H1 (cell line): Measurements from ENCODE around the gene LNPK. TPM values are rescaled to one million over a fixed set of nuclear protein-coding genes. Genes with fewer than 3 reads are reported as not detected.

Experiments used
- CTCF ChIA-PET: fragments of 300-600 bp; sonication (Branson Sonifier 250); formaldehyde crosslinking; loops from one replicate; lab custom pipeline; 2021; ENCODE audit not compliant: partially characterized antibody; lab: Charles Lee
- POLR2A ChIA-PET: fragments of 300-600 bp; sonication (Branson Sonifier 250); formaldehyde crosslinking; loops from one replicate; lab custom pipeline; 2021; ENCODE audit warnings: inconsistent platforms; ENCODE audit not compliant: partially characterized antibody; lab: Charles Lee
- DNase-seq, 2 experiments: peaks; one replicate each; pipeline versions ENCODE4 v3.0.0 to v3.0.0-alpha.2; 2010 to 2022; ENCODE audit warnings: low spot score in 2 of 2, low read depth in 1 of 2, mixed read lengths in 1 of 2
- FAIRE-seq: peaks from 2 replicates; lab custom pipeline; 2011; peaks lifted over from hg19 to GRCh38; lab: Jason Lieb, UNC
- H2AFZ ChIP-seq: 2 replicates; pipeline ENCODE4 v1.8.1; 2012; ENCODE audit warnings: low read length, inconsistent platforms
- H2AK5ac ChIP-seq: 2 replicates; pipeline ENCODE4 v1.6.1; 2013; ENCODE audit warnings: low read depth, low read length
- H2BK120ac ChIP-seq: replicated peaks from 2 replicates; pipeline ENCODE3; 2013; ENCODE audit warnings: low read depth, low read length, inconsistent platforms
- H2BK12ac ChIP-seq: 2 replicates; pipeline ENCODE4 v1.6.1; 2013; ENCODE audit warnings: low read depth, low read length
- H2BK15ac ChIP-seq: 2 replicates; pipeline ENCODE4 v1.6.1; 2013; ENCODE audit warnings: low read length
- H2BK20ac ChIP-seq: 2 replicates; pipeline ENCODE4 v1.6.1; 2013; ENCODE audit warnings: low read length
- H2BK5ac ChIP-seq: 2 replicates; pipeline ENCODE4 v1.6.1; 2013; ENCODE audit warnings: low read depth, low read length
- H3K14ac ChIP-seq: 2 replicates; pipeline ENCODE4 v1.6.1; 2013; ENCODE audit warnings: inconsistent platforms; ENCODE audit not compliant: insufficient read length
- H3K18ac ChIP-seq: 2 replicates; pipeline ENCODE4 v1.6.1; 2013; ENCODE audit warnings: low read length; ENCODE audit errors: extremely low read depth
- H3K23ac ChIP-seq: 2 replicates; pipeline ENCODE4 v1.6.1; 2013; ENCODE audit warnings: inconsistent platforms; ENCODE audit not compliant: insufficient read length
- H3K23me2 ChIP-seq: 2 replicates; pipeline ENCODE4 v1.6.1; 2013; ENCODE audit warnings: low read depth, low read length
- H3K27ac ChIP-seq: 2 replicates; pipeline ENCODE4 v1.6.1; 2011; ENCODE audit warnings: low read depth, low read length, inconsistent platforms
- H3K27me3 ChIP-seq, 4 experiments: replicated peaks in 1 of 4; 1 replicate in 1 of 4; 2 replicates in 3 of 4; pipeline versions ENCODE4 v1.6.1 to v1.8.1; 2011 to 2013; ENCODE audit warnings: low read length in 3 of 4, mild to moderate bottlenecking in 3 of 4, inconsistent platforms in 2 of 4, mixed read lengths in 2 of 4, moderate library complexity in 1 of 4; ENCODE audit not compliant: control insufficient read depth in 3 of 4, insufficient read depth in 3 of 4; ENCODE audit errors: extremely low read depth in 1 of 4
- H3K36me3 ChIP-seq, 4 experiments: 2 replicates each; pipeline versions ENCODE4 v1.6.1 to v1.8.1; 2011 to 2013; ENCODE audit warnings: mild to moderate bottlenecking in 4 of 4, low read length in 3 of 4, moderate library complexity in 2 of 4, control low read depth in 1 of 4, inconsistent platforms in 1 of 4; ENCODE audit not compliant: insufficient read depth in 4 of 4, control insufficient read depth in 2 of 4
- H3K4ac ChIP-seq: replicated peaks from 2 replicates; pipeline ENCODE3; 2013; ENCODE audit warnings: low read length, low read depth, mixed read lengths, inconsistent platforms; ENCODE audit not compliant: insufficient read length
- H3K4me1 ChIP-seq, 4 experiments: replicated peaks in 1 of 4; 1 replicate in 1 of 4; 2 replicates in 3 of 4; pipeline versions ENCODE4 v1.6.1 to v1.8.1; 2011 to 2013; ENCODE audit warnings: low read length in 3 of 4, inconsistent platforms in 2 of 4, mixed read lengths in 1 of 4; ENCODE audit not compliant: insufficient read depth in 4 of 4, control insufficient read depth in 3 of 4
- H3K4me2 ChIP-seq, 2 experiments: 2 replicates each; pipeline versions ENCODE4 v1.6.1 to v1.8.1; 2011 to 2013; ENCODE audit warnings: low read depth in 2 of 2, low read length in 2 of 2, control low read depth in 1 of 2, inconsistent platforms in 1 of 2, mild to moderate bottlenecking in 1 of 2; ENCODE audit not compliant: insufficient read depth in 1 of 2
- H3K4me3 ChIP-seq, 4 experiments: fragments of 200-600, 300-600 bp in 1 of 4; sonication (generic), shearing (Covaris generic), sonication (Bioruptor Twin) in 1 of 4; 2 replicates each; pipeline versions ENCODE4 v1.5.1 to v1.8.1; 2011 to 2016; ENCODE audit warnings: low read length in 4 of 4, low read depth in 3 of 4, control low read depth in 2 of 4, inconsistent platforms in 2 of 4, mild to moderate bottlenecking in 2 of 4, mixed read lengths in 1 of 4, moderate library complexity in 1 of 4; ENCODE audit not compliant: insufficient read depth in 2 of 4; ENCODE audit errors: extremely low read depth in 1 of 4
- H3K56ac ChIP-seq: replicated peaks from 2 replicates; pipeline ENCODE3; 2013; ENCODE audit warnings: low read depth, mild to moderate bottlenecking, mixed read lengths, low read length, inconsistent platforms; ENCODE audit not compliant: insufficient read length
- H3K79me1 ChIP-seq: 2 replicates; pipeline ENCODE4 v1.6.1; 2013; ENCODE audit warnings: low read depth, low read length, control low read depth
- H3K79me2 ChIP-seq, 2 experiments: 2 replicates each; pipeline versions ENCODE4 v1.6.1 to v1.8.1; 2012 to 2013; ENCODE audit warnings: low read length in 2 of 2, mild to moderate bottlenecking in 2 of 2, inconsistent platforms in 1 of 2; ENCODE audit not compliant: insufficient read depth in 2 of 2, control insufficient read depth in 1 of 2
- H3K9ac ChIP-seq, 4 experiments: replicated peaks in 1 of 4; 1 replicate in 1 of 4; 2 replicates in 3 of 4; pipeline versions ENCODE4 v1.6.1 to v1.8.1; 2011 to 2013; ENCODE audit warnings: low read depth in 3 of 4, low read length in 3 of 4, control low read depth in 2 of 4, mild to moderate bottlenecking in 2 of 4, moderate library complexity in 2 of 4, inconsistent platforms in 1 of 4; ENCODE audit errors: extremely low read depth in 1 of 4
- H3K9me3 ChIP-seq, 2 experiments: 2 replicates each; pipeline versions ENCODE4 v1.6.1 to v1.8.1; 2012 to 2013; ENCODE audit warnings: mild to moderate bottlenecking in 2 of 2, moderate library complexity in 2 of 2, control low read depth in 1 of 2, inconsistent platforms in 1 of 2, low read depth in 1 of 2, low read length in 1 of 2, mixed read lengths in 1 of 2; ENCODE audit not compliant: insufficient read depth in 2 of 2
- H4K20me1 ChIP-seq, 2 experiments: replicated peaks in 1 of 2; 2 replicates each; pipeline versions ENCODE3 to v1.8.1; 2011 to 2013; ENCODE audit warnings: inconsistent platforms in 2 of 2, low read length in 2 of 2, mild to moderate bottlenecking in 1 of 2; ENCODE audit not compliant: insufficient read depth in 2 of 2, control insufficient read depth in 1 of 2
- H4K5ac ChIP-seq: 2 replicates; pipeline ENCODE4 v1.6.1; 2013; ENCODE audit warnings: low read length, low read depth, mixed read lengths, inconsistent platforms; ENCODE audit not compliant: insufficient read length
- H4K8ac ChIP-seq: 2 replicates; pipeline ENCODE4 v1.8.0; 2013; ENCODE audit warnings: mild to moderate bottlenecking, moderate library complexity, low read length, inconsistent platforms; ENCODE audit not compliant: insufficient read depth; ENCODE audit errors: extremely low read depth
- H4K91ac ChIP-seq: replicated peaks from 2 replicates; pipeline ENCODE3; 2013; ENCODE audit warnings: low read length, mixed read lengths, inconsistent platforms; ENCODE audit not compliant: insufficient read length
- POLR2AphosphoS5 ChIP-seq: IDR thresholded peaks from 2 replicates; pipeline ENCODE4 v1.6.1; 2011; ENCODE audit warnings: low read depth, low read length
- POU5F1 ChIP-seq: IDR thresholded peaks from 2 replicates; pipeline ENCODE4 v1.6.1; 2011; ENCODE audit warnings: low read depth, mild to moderate bottlenecking, low read length, moderate library complexity
- TEAD4 ChIP-seq: IDR thresholded peaks from 2 replicates; pipeline ENCODE4 v1.6.1; 2012; ENCODE audit warnings: low read depth, low read length, inconsistent platforms, mixed read lengths
- WGBS, 2 experiments: shearing (Covaris generic) in 1 of 2; methylation state at CpG; one replicate each; pipeline versions ENCODE4 v1.1.6 to v1.1.7; 2013 to 2015; ENCODE audit warnings: low lambda C conversion rate in 2 of 2, mixed read lengths in 2 of 2, inconsistent platforms in 1 of 2, low coverage in 1 of 2, missing lambda C conversion rate in 1 of 2; ENCODE audit not compliant: insufficient replicate concordance in 2 of 2, insufficient coverage in 1 of 2, insufficient read length in 1 of 2; ENCODE audit errors: extremely low coverage in 1 of 2, missing lambda C conversion rate in 1 of 2; 5-methylcytosine and 5-hydroxymethylcytosine counted together
- polyA plus RNA-seq, 7 experiments: library from polyadenylated mRNA; depleted of rRNA in 3 of 7; stranded (reverse) in 5 of 7; unstranded in 2 of 7; fragments of >200 nt in 5 of 7; fragments of 200-250 nt in 2 of 7; gene quantifications; 1 replicate in 5 of 7; 2 replicates in 1 of 7; 4 replicates in 1 of 7; pipeline versions ENCODE4 v1.2.1 to v1.2.3, GENCODE V29; 2011 to 2013; ENCODE audit warnings: missing spikeins in 2 of 7, mixed read lengths in 2 of 7
- total RNA-seq: library from RNA; stranded (reverse); fragmentation: NEBNext Ultra II Directional; extraction: Animal tissue kit (Norgen Biotek cat#: 25700); gene quantifications from 2 replicates; pipeline ENCODE4 v1.2.1, GENCODE V29; 2021

Gene LNPK
- total and polyA plus RNA-seq, 2 of the 8 experiments (the other 6 are each of a cell fraction or from before 2014, with no cell fraction given): 3.1 to 10.3 TPM

GRCh38 chr2:175937216-175937615 lies 64.9 kb downstream of the LNPK start:
- no peak overlapping the region for H3K4me3 ChIP-seq

More at GRCh38 chr2:175937216-175937615, 64.9 kb downstream of the LNPK start:
- no peaks in the 10 kb centered on the region for H3K36me3 ChIP-seq
- no peak overlapping the region for H3K27ac ChIP-seq
- H4K20me1 ChIP-seq: no peaks in the 10 kb centered on the region
- no peak overlapping the region for H2BK5ac ChIP-seq
- no peaks in the 10 kb centered on the region for H3K23me2 ChIP-seq
- H4K5ac ChIP-seq: no peak overlapping the region
- no peak overlapping the region for H2BK20ac ChIP-seq
- ChIA-PET CTCF (no interaction called here), POLR2A (no interaction called here)
- DNase-seq (no peak), FAIRE-seq (no peak)
- H2AK5ac ChIP-seq: no peak overlapping the region
- no peak overlapping the region for H4K8ac ChIP-seq
- no peak overlapping the region for H3K4ac ChIP-seq
- H3K27me3 ChIP-seq: no peaks in the 10 kb centered on the region
- no peak overlapping the region for H4K91ac ChIP-seq
- H3K23ac ChIP-seq: no peak overlapping the region
- 88% methylated on average over 2 of the region's 2 CpGs; no CpG with 5 or more reads in 1 of the 2 experiments for WGBS, 2 experiments
- no peak overlapping the region for H3K14ac ChIP-seq
- H3K56ac ChIP-seq: no peak overlapping the region
- no peak overlapping the region for H2BK12ac ChIP-seq
- no peaks in the 10 kb centered on the region for H3K79me1 ChIP-seq
- no peaks in the 10 kb centered on the region for H3K9me3 ChIP-seq
- no peak overlapping the region for H3K4me2 ChIP-seq
- no peak overlapping the region for H2BK120ac ChIP-seq
- no peaks in the 10 kb centered on the region for H3K79me2 ChIP-seq
- H3K9ac ChIP-seq: no peak overlapping the region
- no peak for TF ChIP-seq POU5F1
- TF ChIP-seq TEAD4: no peak
- TF ChIP-seq POLR2AphosphoS5: no peak
- no peaks in the 10 kb centered on the region for H3K4me1 ChIP-seq
- no peak overlapping the region for H3K18ac ChIP-seq
- no peak overlapping the region for H2AFZ ChIP-seq
- H2BK15ac ChIP-seq: no peak overlapping the region
